ENCODE measurements around the gene DGKZ. TPM values are rescaled to one million over a fixed set of nuclear protein-coding genes. Genes with fewer than 3 reads are reported as not detected.

The DGKZ gene
- total and polyA plus RNA-seq, 4 donors = 4.6 to 24.3 (median 14.4) TPM

- no peak for DNase-seq (ENCODE audit: low spot score)
- Histone ChIP-seq H3K36me3 (ENCODE audit: control insufficient read depth in 4 of 4, insufficient read depth in 3 of 4, low read depth in 1 of 4, low read length in 3 of 4) (peaks cover 1 to 12% (median 5%) of the 10 kb centered on the region in 4 donors), H3K4me1 (ENCODE audit: control insufficient read depth in 4 of 4, insufficient read depth in 4 of 4, low read length in 3 of 4) (peaks cover 20 to 34% (median 26%) of the 10 kb centered on the region in 4 donors), H3K9ac (ENCODE audit: low read depth in 1 of 2, low read length in 2 of 2) (no peak overlapping the region), H3K27me3 (ENCODE audit: control insufficient read depth in 4 of 4, insufficient read depth in 4 of 4, low read length in 3 of 4) (peaks cover 0 to 14% (median 7%) of the 10 kb centered on the region in 4 donors), H3K9me3 (ENCODE audit: control insufficient read depth in 4 of 4, low read length in 3 of 4) (no peaks in the 10 kb centered on the region), H3K4me3 (ENCODE audit: low read depth in 1 of 3, low read length in 3 of 3) (no peak overlapping the region), H3K27ac (ENCODE audit: low read depth in 1 of 2, low read length in 2 of 2) (no peak overlapping the region)
- TF ChIP-seq GABPA (IDR thresholded peaks at IDR 0.05 in 1 of 2, conservative IDR thresholded peaks at IDR 0.05 in 1 of 2) (no peak), JUND (IDR thresholded peaks at IDR 0.05) (no peak), HNF4A (conservative IDR thresholded peaks at IDR 0.05) (no peak)
- TF ChIP-seq, protein P1, sequence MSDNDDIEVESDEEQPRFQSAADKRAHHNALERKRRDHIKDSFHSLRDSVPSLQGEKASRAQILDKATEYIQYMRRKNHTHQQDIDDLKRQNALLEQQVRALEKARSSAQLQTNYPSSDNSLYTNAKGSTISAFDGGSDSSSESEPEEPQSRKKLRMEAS (IDR thresholded peaks at IDR 0.05) = no peak
- TF ChIP-seq, protein P2, sequence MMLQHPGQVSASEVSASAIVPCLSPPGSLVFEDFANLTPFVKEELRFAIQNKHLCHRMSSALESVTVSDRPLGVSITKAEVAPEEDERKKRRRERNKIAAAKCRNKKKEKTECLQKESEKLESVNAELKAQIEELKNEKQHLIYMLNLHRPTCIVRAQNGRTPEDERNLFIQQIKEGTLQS (IDR thresholded peaks at IDR 0.05) = no peak
- 73% methylated on average over 4 of the region's 4 CpGs for WGBS
These were observed 46.0 kb downstream of the DGKZ start for GRCh38 chr11:46393231-46393616.

GRCh38 chr11:46393759-46394158, 46.5 kb downstream of the DGKZ start:
- Histone ChIP-seq H3K4me3 (ENCODE audit: low read depth in 1 of 3, low read length in 3 of 3) (no peak overlapping the region), H3K9ac (ENCODE audit: low read depth in 1 of 2, low read length in 2 of 2) (no peak overlapping the region), H3K4me1 (ENCODE audit: control insufficient read depth in 4 of 4, insufficient read depth in 4 of 4, low read length in 3 of 4) (peaks cover 20 to 34% (median 26%) of the 10 kb centered on the region in 4 donors), H3K27me3 (ENCODE audit: control insufficient read depth in 4 of 4, insufficient read depth in 4 of 4, low read length in 3 of 4) (peaks cover 0 to 12% (median 4%) of the 10 kb centered on the region in 4 donors), H3K9me3 (ENCODE audit: control insufficient read depth in 4 of 4, low read length in 3 of 4) (no peaks in the 10 kb centered on the region), H3K36me3 (ENCODE audit: control insufficient read depth in 4 of 4, insufficient read depth in 3 of 4, low read depth in 1 of 4, low read length in 3 of 4) (peaks cover 1 to 12% (median 5%) of the 10 kb centered on the region in 4 donors), H3K27ac (ENCODE audit: low read depth in 1 of 2, low read length in 2 of 2) (no peak overlapping the region)
- TF ChIP-seq JUND (IDR thresholded peaks at IDR 0.05) = no peak
- no peak for TF ChIP-seq TAF1 (conservative IDR thresholded peaks at IDR 0.05)
- no peak for TF ChIP-seq HNF4G (IDR thresholded peaks at IDR 0.05)
- no peak for TF ChIP-seq RAD21 (IDR thresholded peaks at IDR 0.05)
- TF ChIP-seq SP1 (IDR thresholded peaks at IDR 0.05) = no peak
- no peak for TF ChIP-seq HNF4A (conservative IDR thresholded peaks at IDR 0.05)
- TF ChIP-seq CTCF (IDR thresholded peaks at IDR 0.05; ENCODE audit: low read depth, low read length, missing input control) = no peak
- TF ChIP-seq RXRA (IDR thresholded peaks at IDR 0.05) = no peak
- WGBS = 80% methylated on average over 4 of the region's 4 CpGs
- DNase-seq (ENCODE audit: low spot score) = no peak

DNA sequence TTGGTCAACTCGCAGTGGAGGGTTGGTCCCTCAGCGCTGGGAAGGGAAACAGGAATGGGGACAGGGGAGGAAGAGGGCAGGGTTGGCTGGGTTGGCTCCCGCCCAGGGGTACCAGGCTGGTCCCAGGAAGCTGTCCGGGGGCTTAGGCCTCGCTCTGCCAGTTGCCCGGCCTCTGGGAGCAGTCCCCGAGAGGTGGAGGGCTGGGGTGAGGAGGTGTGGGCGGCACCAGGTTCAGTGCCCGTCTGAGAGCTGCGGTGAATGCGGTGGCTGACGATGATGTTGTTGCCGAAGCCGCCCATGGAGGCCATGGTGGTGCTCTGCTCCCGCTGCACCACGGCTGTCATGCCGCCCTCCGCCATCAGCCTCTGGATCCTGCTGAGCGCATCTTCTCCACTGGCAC, 50.3 kb downstream of the DGKZ start:
- DNase-seq (ENCODE audit: low spot score) = no peak
- no peak overlapping the region for H3K9ac ChIP-seq (ENCODE audit: low read depth in 1 of 2, low read length in 2 of 2)
- H3K36me3 ChIP-seq (ENCODE audit: control insufficient read depth in 4 of 4, insufficient read depth in 3 of 4, low read depth in 1 of 4, low read length in 3 of 4) = peaks cover 1 to 12% (median 5%) of the 10 kb centered on the region in 4 donors

More for the DNA sequence above, 50.3 kb downstream of the DGKZ start:
- TF ChIP-seq HNF4A (conservative IDR thresholded peaks at IDR 0.05) (no peak), YY1 (IDR thresholded peaks at IDR 0.05) (no peak), TAF1 (conservative IDR thresholded peaks at IDR 0.05) (no peak), ZBTB33 (IDR thresholded peaks at IDR 0.05) (no peak), RXRA (IDR thresholded peaks at IDR 0.05) (no peak), JUND (IDR thresholded peaks at IDR 0.05) (no peak), CTCF (IDR thresholded peaks at IDR 0.05; ENCODE audit: low read depth, low read length, missing input control) (no peak), FOXA2 (IDR thresholded peaks at IDR 0.05) (no peak), GABPA (IDR thresholded peaks at IDR 0.05 in 1 of 2, conservative IDR thresholded peaks at IDR 0.05 in 1 of 2) (no peak), RAD21 (IDR thresholded peaks at IDR 0.05) (no peak), FOXA1 (IDR thresholded peaks at IDR 0.05) (no peak), SP1 (IDR thresholded peaks at IDR 0.05) (no peak)
- TF ChIP-seq, protein P3, sequence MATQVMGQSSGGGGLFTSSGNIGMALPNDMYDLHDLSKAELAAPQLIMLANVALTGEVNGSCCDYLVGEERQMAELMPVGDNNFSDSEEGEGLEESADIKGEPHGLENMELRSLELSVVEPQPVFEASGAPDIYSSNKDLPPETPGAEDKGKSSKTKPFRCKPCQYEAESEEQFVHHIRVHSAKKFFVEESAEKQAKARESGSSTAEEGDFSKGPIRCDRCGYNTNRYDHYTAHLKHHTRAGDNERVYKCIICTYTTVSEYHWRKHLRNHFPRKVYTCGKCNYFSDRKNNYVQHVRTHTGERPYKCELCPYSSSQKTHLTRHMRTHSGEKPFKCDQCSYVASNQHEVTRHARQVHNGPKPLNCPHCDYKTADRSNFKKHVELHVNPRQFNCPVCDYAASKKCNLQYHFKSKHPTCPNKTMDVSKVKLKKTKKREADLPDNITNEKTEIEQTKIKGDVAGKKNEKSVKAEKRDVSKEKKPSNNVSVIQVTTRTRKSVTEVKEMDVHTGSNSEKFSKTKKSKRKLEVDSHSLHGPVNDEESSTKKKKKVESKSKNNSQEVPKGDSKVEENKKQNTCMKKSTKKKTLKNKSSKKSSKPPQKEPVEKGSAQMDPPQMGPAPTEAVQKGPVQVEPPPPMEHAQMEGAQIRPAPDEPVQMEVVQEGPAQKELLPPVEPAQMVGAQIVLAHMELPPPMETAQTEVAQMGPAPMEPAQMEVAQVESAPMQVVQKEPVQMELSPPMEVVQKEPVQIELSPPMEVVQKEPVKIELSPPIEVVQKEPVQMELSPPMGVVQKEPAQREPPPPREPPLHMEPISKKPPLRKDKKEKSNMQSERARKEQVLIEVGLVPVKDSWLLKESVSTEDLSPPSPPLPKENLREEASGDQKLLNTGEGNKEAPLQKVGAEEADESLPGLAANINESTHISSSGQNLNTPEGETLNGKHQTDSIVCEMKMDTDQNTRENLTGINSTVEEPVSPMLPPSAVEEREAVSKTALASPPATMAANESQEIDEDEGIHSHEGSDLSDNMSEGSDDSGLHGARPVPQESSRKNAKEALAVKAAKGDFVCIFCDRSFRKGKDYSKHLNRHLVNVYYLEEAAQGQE (IDR thresholded peaks at IDR 0.05) = no peak
- TF ChIP-seq, protein P2 (IDR thresholded peaks at IDR 0.05) = no peak
- Histone ChIP-seq H3K4me1 (ENCODE audit: control insufficient read depth in 4 of 4, insufficient read depth in 4 of 4, low read length in 3 of 4) (peaks cover 4 to 7% (median 5%) of the 10 kb centered on the region in 4 donors), H3K4me3 (ENCODE audit: low read depth in 1 of 3, low read length in 3 of 3) (no peak overlapping the region), H3K9me3 (ENCODE audit: control insufficient read depth in 4 of 4, low read length in 3 of 4) (no peaks in the 10 kb centered on the region), H3K27me3 (ENCODE audit: control insufficient read depth in 4 of 4, insufficient read depth in 4 of 4, low read length in 3 of 4) (no peaks in the 10 kb centered on the region), H3K27ac (ENCODE audit: low read depth in 1 of 2, low read length in 2 of 2) (no peak overlapping the region)
- 97% methylated on average over 19 of the region's 19 CpGs for WGBS

Data from liver (tissue), 9 donors.